Measurements from ENCODE around the gene KLK5.

- TF ChIP-seq POLR2AphosphoS5 (IDR thresholded peaks at IDR 0.05; ENCODE audit: low read depth, low read length) = no peak
- no peak for TF ChIP-seq PAX5 (IDR thresholded peaks at IDR 0.05; ENCODE audit: insufficient read depth, low read length, severe bottlenecking)
- no peak for TF ChIP-seq POLR2A (IDR thresholded peaks at IDR 0.05; ENCODE audit: low read depth, low read length)
- no peak for TF ChIP-seq POU2F2 (IDR thresholded peaks at IDR 0.05; ENCODE audit: low read depth, low read length)
- no peak for TF ChIP-seq TAF1 (IDR thresholded peaks at IDR 0.05; ENCODE audit: low read depth, low read length)
These were observed 55.6 kb downstream of the KLK5 start for GRCh38 chr19:50897191-50897607.

All from GM12891 (cell line).